ENCODE data around the gene CTIF. TPM values are rescaled to one million over a fixed set of nuclear protein-coding genes. Genes with fewer than 3 reads are reported as not detected.
A peak's percentile ranks its signal among the peaks of the same experiment; 100 is the strongest.

CTIF gene
- total RNA-seq, 1 experiment from 2014 or later = 20.6 TPM

- DNase-seq = peak; percentile 57
- no peaks in the 10 kb centered on the region for H3K36me3 ChIP-seq
- no peaks in the 10 kb centered on the region for H3K9me3 ChIP-seq
- no peaks in the 10 kb centered on the region for H3K27me3 ChIP-seq
- no peak overlapping the region for H3K4me3 ChIP-seq
Observed at GRCh38 chr18:48894799-48895346, 356.0 kb downstream of the CTIF start.

- no peaks in the 10 kb centered on the region for H3K9me3 ChIP-seq
- DNase-seq = no peak
- H3K4me3 ChIP-seq = no peak overlapping the region
- H3K36me3 ChIP-seq = no peaks in the 10 kb centered on the region
- H3K27me3 ChIP-seq = no peaks in the 10 kb centered on the region
Observed at GRCh38 chr18:48896326-48896874, 357.6 kb downstream of the CTIF start.

- H3K4me3 ChIP-seq = no peak overlapping the region
- peak; percentile 39 for DNase-seq
- no peaks in the 10 kb centered on the region for H3K27me3 ChIP-seq
Observed at GRCh38 chr18:48896875-48897511, 358.2 kb downstream of the CTIF start.

GRCh38 chr18:48897531-48897930 lies 358.7 kb downstream of the CTIF start:
- Histone ChIP-seq H3K27me3 (no peaks in the 10 kb centered on the region), H3K9me3 (no peaks in the 10 kb centered on the region), H3K36me3 (no peaks in the 10 kb centered on the region), H3K4me3 (no peak overlapping the region)
- peak; percentile 74 for DNase-seq

More at GRCh38 chr18:48896875-48897511, 358.2 kb downstream of the CTIF start:
- H3K36me3 ChIP-seq = no peaks in the 10 kb centered on the region
- H3K9me3 ChIP-seq = no peaks in the 10 kb centered on the region

- no peak overlapping the region for H3K4me3 ChIP-seq
- no peaks in the 10 kb centered on the region for H3K36me3 ChIP-seq
Observed at GRCh38 chr18:48898521-48898920, 359.7 kb downstream of the CTIF start.

GRCh38 chr18:48899558-48900174 lies 360.8 kb downstream of the CTIF start:
- H3K9me3 ChIP-seq = no peaks in the 10 kb centered on the region
- no peak overlapping the region for H3K4me3 ChIP-seq
- no peak for DNase-seq
- no peaks in the 10 kb centered on the region for H3K36me3 ChIP-seq
- H3K27me3 ChIP-seq = no peaks in the 10 kb centered on the region

More at GRCh38 chr18:48898521-48898920, 359.7 kb downstream of the CTIF start:
- Histone ChIP-seq H3K9me3 (no peaks in the 10 kb centered on the region), H3K27me3 (no peaks in the 10 kb centered on the region)
- no peak for DNase-seq

- Histone ChIP-seq H3K9me3 (no peaks in the 10 kb centered on the region), H3K27me3 (no peaks in the 10 kb centered on the region), H3K4me3 (no peak overlapping the region), H3K36me3 (no peaks in the 10 kb centered on the region; the same call in 1 of the 2 replicates)
- DNase-seq = no peak
Observed at GRCh38 chr18:48900469-48900868, 361.6 kb downstream of the CTIF start.

GRCh38 chr18:48901145-48902022 lies 362.6 kb downstream of the CTIF start:
- DNase-seq = no peak
- Histone ChIP-seq H3K27me3 (no peaks in the 10 kb centered on the region), H3K9me3 (no peaks in the 10 kb centered on the region), H3K36me3 (no peaks in the 10 kb centered on the region; the same call in 1 of the 2 replicates), H3K4me3 (no peak overlapping the region)

- H3K36me3 ChIP-seq = no peaks in the 10 kb centered on the region; the same call in 1 of the 2 replicates
- no peaks in the 10 kb centered on the region for H3K9me3 ChIP-seq
- H3K27me3 ChIP-seq = no peaks in the 10 kb centered on the region
- peak; percentile 92 for DNase-seq
- no peak overlapping the region for H3K4me3 ChIP-seq
Observed at GRCh38 chr18:48902023-48902855, 363.4 kb downstream of the CTIF start.

- Histone ChIP-seq H3K9me3 (no peaks in the 10 kb centered on the region), H3K4me3 (no peak overlapping the region), H3K36me3 (no peaks in the 10 kb centered on the region; the same call in 1 of the 2 replicates), H3K27me3 (no peaks in the 10 kb centered on the region)
- peak; percentile 36 for DNase-seq
Observed at GRCh38 chr18:48902856-48903601, 364.2 kb downstream of the CTIF start.

- no peaks in the 10 kb centered on the region for H3K27me3 ChIP-seq
- H3K4me3 ChIP-seq = no peak overlapping the region
- H3K36me3 ChIP-seq = no peaks in the 10 kb centered on the region; the same call in 1 of the 2 replicates
- DNase-seq = no peak
- H3K9me3 ChIP-seq = no peaks in the 10 kb centered on the region
Observed at GRCh38 chr18:48904091-48904490, 365.3 kb downstream of the CTIF start.

- no peak overlapping the region for H3K4me3 ChIP-seq
- no peaks in the 10 kb centered on the region for H3K9me3 ChIP-seq
- H3K36me3 ChIP-seq = no peaks in the 10 kb centered on the region; the same call in 1 of the 2 replicates
- H3K27me3 ChIP-seq = no peaks in the 10 kb centered on the region
- DNase-seq = no peak
Observed at GRCh38 chr18:48904847-48905394, 366.1 kb downstream of the CTIF start.

- no peaks in the 10 kb centered on the region; the same call in 1 of the 2 replicates for H3K36me3 ChIP-seq
- no peak for DNase-seq
- H3K9me3 ChIP-seq = no peaks in the 10 kb centered on the region
- no peaks in the 10 kb centered on the region for H3K27me3 ChIP-seq
- no peak overlapping the region for H3K4me3 ChIP-seq
Observed at GRCh38 chr18:48905513-48905912, 366.7 kb downstream of the CTIF start.

- H3K36me3 ChIP-seq = no peaks in the 10 kb centered on the region; the same call in 1 of the 2 replicates
- H3K27me3 ChIP-seq = no peaks in the 10 kb centered on the region
- H3K9me3 ChIP-seq = no peaks in the 10 kb centered on the region
- H3K4me3 ChIP-seq = no peak overlapping the region
- no peak for DNase-seq
Observed at GRCh38 chr18:48908916-48909315, 370.1 kb downstream of the CTIF start.

GRCh38 chr18:48909721-48910120 lies 370.9 kb downstream of the CTIF start:
- Histone ChIP-seq H3K4me3 (no peak overlapping the region), H3K9me3 (no peaks in the 10 kb centered on the region), H3K36me3 (no peaks in the 10 kb centered on the region; the same call in 1 of the 2 replicates), H3K27me3 (no peaks in the 10 kb centered on the region)
- no peak for DNase-seq
